ENCODE measurements around the gene ATP7A.
A peak's percentile ranks its signal among the peaks of the same experiment; 100 is the strongest.
"Not testable (repeated sequence)": the region's sequence is repeated elsewhere in the genome, so short reads cannot be mapped to it uniquely, and the experiment has no call there.

ATP7A gene

GRCh38 chrX:77910108-77910840 lies at the start of gene ATP7A:
ATP7A (plus strand) TSS chrX:77910693; CDS start chrX:77971642, 60,949 bp downstream.
- peak; percentile 96 for DNase-seq

- DNase-seq, result no peak
These were observed 35.1 kb upstream of the ATP7A start for GRCh38 chrX:77875372-77875771.

- not testable (repeated sequence) for DNase-seq
These were observed 29.1 kb upstream of the ATP7A start for GRCh38 chrX:77881418-77881817.

GRCh38 chrX:77892887-77893286 lies 17.6 kb upstream of the ATP7A start:
- no peak for DNase-seq

- no peak for DNase-seq
These were observed 16.8 kb upstream of the ATP7A start for GRCh38 chrX:77893713-77894112.

GRCh38 chrX:77894921-77895886 lies 15.3 kb upstream of the ATP7A start, which contains the start of gene MAGT1:
MAGT1 (minus strand) TSS chrX:77895435; CDS start chrX:77895410, 25 bp downstream.
- peak; percentile 97 for DNase-seq

GRCh38 chrX:77899081-77899828 lies 11.2 kb upstream of the ATP7A start, which contains the start of gene COX7B:
COX7B (plus strand) TSS chrX:77899468; CDS start chrX:77899554, 86 bp downstream.
- DNase-seq, result peak; percentile 96

- no peak for DNase-seq
These were observed 9.8 kb upstream of the ATP7A start for GRCh38 chrX:77900688-77901087.

- no peak for DNase-seq
These were observed 9.0 kb upstream of the ATP7A start for GRCh38 chrX:77901506-77901905.

- no peak for DNase-seq
These were observed 6.9 kb downstream of the ATP7A start for GRCh38 chrX:77917294-77917933.

- DNase-seq, result no peak
These were observed 8.1 kb downstream of the ATP7A start for GRCh38 chrX:77918568-77918967.

- DNase-seq, result not testable (repeated sequence)
These were observed 8.9 kb downstream of the ATP7A start for GRCh38 chrX:77919370-77919769.

- DNase-seq, result no peak
These were observed 12.3 kb downstream of the ATP7A start for GRCh38 chrX:77922787-77923186.

- DNase-seq, result no peak
These were observed 13.9 kb downstream of the ATP7A start for GRCh38 chrX:77924320-77924859.

- DNase-seq, result no peak
These were observed 15.3 kb downstream of the ATP7A start for GRCh38 chrX:77925764-77926163.

GRCh38 chrX:77930581-77930980 lies 20.1 kb downstream of the ATP7A start:
- DNase-seq, result no peak

GRCh38 chrX:77935886-77936285 lies 25.4 kb downstream of the ATP7A start:
- no peak for DNase-seq

GRCh38 chrX:77936299-77936698 lies 25.8 kb downstream of the ATP7A start:
- no peak for DNase-seq

GRCh38 chrX:77937291-77937690 lies 26.8 kb downstream of the ATP7A start:
- DNase-seq, result no peak

GRCh38 chrX:77938083-77938680 lies 27.7 kb downstream of the ATP7A start:
- DNase-seq, result no peak

- not testable (repeated sequence) for DNase-seq
These were observed 34.5 kb downstream of the ATP7A start for GRCh38 chrX:77945031-77945430.
